ENCODE results near the gene ANO6.

- TF ChIP-seq CTCF (IDR thresholded peaks at IDR 0.05) (no peak), POLR2A (IDR thresholded peaks at IDR 0.05) (no peak)
Measured at GRCh38 chr12:45314770-45315169, 98.9 kb downstream of the ANO6 start.
